Loucy (cell line): Measurements from ENCODE around the gene KSR2.

Source experiments
- H2AFZ ChIP-seq: fragments of 200-600 bp; sonication (generic); 2 replicates; pipeline ENCODE4 v1.6.0; 2016; ENCODE audit warnings: antibody characterized with exemption, mild to moderate bottlenecking, low read length, moderate library complexity
- H3F3A ChIP-seq: fragments of 200-600 bp; 2 replicates; pipeline ENCODE4 v1.6.0; 2016; ENCODE audit warnings: antibody characterized with exemption, low read depth, mild to moderate bottlenecking
- H3K27me3 ChIP-seq: fragments of 200-600 bp; sonication (generic); 2 replicates; pipeline ENCODE4 v1.6.1; 2014; ENCODE audit warnings: low read length, mild to moderate bottlenecking; ENCODE audit not compliant: insufficient read depth, poor library complexity, severe bottlenecking
- H3K36me3 ChIP-seq: fragments of 200-600 bp; sonication (generic); 2 replicates; pipeline ENCODE4 v1.6.1; 2016; ENCODE audit warnings: low read length; ENCODE audit not compliant: insufficient read depth
- H3K4me1 ChIP-seq: fragments of 200-600 bp; sonication (generic); 2 replicates; pipeline ENCODE4 v1.5.1; 2014; ENCODE audit warnings: low read length, mild to moderate bottlenecking; ENCODE audit not compliant: insufficient read depth, poor library complexity, severe bottlenecking
- H3K4me2 ChIP-seq: fragments of 200-600 bp; sonication (generic); 2 replicates; pipeline ENCODE4 v1.6.0; 2014; ENCODE audit warnings: antibody characterized with exemption, low read length, low read depth, mild to moderate bottlenecking; ENCODE audit not compliant: poor library complexity, severe bottlenecking
- H3K4me3 ChIP-seq: fragments of 200-600 bp; sonication (generic); 2 replicates; pipeline ENCODE4 v1.5.1; 2014; ENCODE audit warnings: low read length, mild to moderate bottlenecking, mixed read lengths; ENCODE audit not compliant: poor library complexity, severe bottlenecking
- H3K79me2 ChIP-seq: fragments of 200-600 bp; sonication (generic); 2 replicates; pipeline ENCODE4 v1.6.1; 2014; ENCODE audit warnings: low read length; ENCODE audit not compliant: insufficient read depth
- H3K9ac ChIP-seq: fragments of 200-600 bp; sonication (generic); 2 replicates; pipeline ENCODE4 v1.6.0; 2014; ENCODE audit warnings: mild to moderate bottlenecking, low read depth, low read length, moderate library complexity; ENCODE audit not compliant: poor library complexity, severe bottlenecking
- H3K9me2 ChIP-seq: fragments of 200-600 bp; sonication (generic); replicated peaks from 2 replicates; pipeline ENCODE4 v1.6.1; 2016; ENCODE audit warnings: low read depth, low read length, mixed read lengths
- H3K9me3 ChIP-seq: fragments of 200-600 bp; sonication (generic); 2 replicates; pipeline ENCODE4 v1.6.1; 2014; ENCODE audit warnings: mild to moderate bottlenecking, antibody characterized with exemption, low read length, low read depth; ENCODE audit not compliant: insufficient read depth
- H4K20me1 ChIP-seq: fragments of 200-600 bp; sonication (generic); 2 replicates; pipeline ENCODE4 v1.6.0; 2014; ENCODE audit warnings: antibody characterized with exemption, low read length, mild to moderate bottlenecking; ENCODE audit not compliant: insufficient read depth, poor library complexity, severe bottlenecking
- CTCF ChIP-seq: fragments of 200-600 bp; sonication (generic); conservative IDR thresholded peaks from 2 replicates; pipeline ENCODE4 v1.5.1; 2014; ENCODE audit warnings: mild to moderate bottlenecking, antibody characterized with exemption, low read length
- EZH2phosphoT487 ChIP-seq: fragments of 200-600 bp; IDR thresholded peaks from 2 replicates; pipeline ENCODE4 v1.6.1; 2018; ENCODE audit warnings: antibody characterized with exemption, mild to moderate bottlenecking, moderate library complexity, borderline replicate concordance

KSR2 gene

GRCh38 chr12:117473856-117474255, 494.9 kb downstream of the KSR2 start:
- TF ChIP-seq EZH2phosphoT487 (no peak), CTCF (no peak)
- H3K9ac ChIP-seq = no peak overlapping the region
- no peaks in the 10 kb centered on the region for H4K20me1 ChIP-seq
- H3K27me3 ChIP-seq = no peaks in the 10 kb centered on the region
- no peaks in the 10 kb centered on the region for H3F3A ChIP-seq
- no peak overlapping the region for H3K4me3 ChIP-seq
- peaks cover 7% of the 10 kb centered on the region; the same call in 1 of the 2 replicates for H3K9me3 ChIP-seq
- no peaks in the 10 kb centered on the region for H3K79me2 ChIP-seq
- no peaks in the 10 kb centered on the region for H3K36me3 ChIP-seq
- no peak overlapping the region for H2AFZ ChIP-seq
- H3K9me2 ChIP-seq = no peaks in the 10 kb centered on the region
- no peaks in the 10 kb centered on the region for H3K4me1 ChIP-seq
- no peak overlapping the region for H3K4me2 ChIP-seq

GRCh38 chr12:117472983-117473382, 495.8 kb downstream of the KSR2 start:
- H3K9ac ChIP-seq = no peak overlapping the region

GRCh38 chr12:117470804-117471203, 498.0 kb downstream of the KSR2 start:
- Histone ChIP-seq H3K9me2 (no peaks in the 10 kb centered on the region), H3K4me1 (no peaks in the 10 kb centered on the region), H3K27me3 (no peaks in the 10 kb centered on the region), H3K4me3 (no peak overlapping the region), H4K20me1 (no peaks in the 10 kb centered on the region), H3K9me3 (peaks cover 7% of the 10 kb centered on the region; the same call in 1 of the 2 replicates), H3K79me2 (no peaks in the 10 kb centered on the region), H3K36me3 (no peaks in the 10 kb centered on the region), H2AFZ (no peak overlapping the region), H3K4me2 (no peak overlapping the region), H3F3A (no peaks in the 10 kb centered on the region), H3K9ac (no peak overlapping the region)
- no peak for TF ChIP-seq EZH2phosphoT487
- peak; percentile 56 for TF ChIP-seq CTCF

More at GRCh38 chr12:117472983-117473382, 495.8 kb downstream of the KSR2 start:
- Histone ChIP-seq H3K36me3 (no peaks in the 10 kb centered on the region), H3K4me3 (no peak overlapping the region), H3K4me1 (no peaks in the 10 kb centered on the region), H3K9me3 (peaks cover 7% of the 10 kb centered on the region; the same call in 1 of the 2 replicates), H4K20me1 (no peaks in the 10 kb centered on the region), H3K9me2 (no peaks in the 10 kb centered on the region), H3F3A (no peaks in the 10 kb centered on the region), H3K27me3 (no peaks in the 10 kb centered on the region), H3K79me2 (no peaks in the 10 kb centered on the region), H3K4me2 (no peak overlapping the region), H2AFZ (no peak overlapping the region)
- no peak for TF ChIP-seq EZH2phosphoT487
- TF ChIP-seq CTCF = peak; percentile 41
